IPS-11a (cell line): ENCODE data around the gene KIAA1755.

Experiments used
- H3K4me3 ChIP-seq: one replicate; pipeline ENCODE4 v1.5.1; 2013; ENCODE audit warnings: low read depth, low read length, control low read depth

The KIAA1755 gene

GRCh38 chr20:38242848-38243708 lies 17.5 kb downstream of the KIAA1755 start:
- H3K4me3 ChIP-seq: no peak overlapping the region

GRCh38 chr20:38241201-38241600 lies 19.3 kb downstream of the KIAA1755 start:
- H3K4me3 ChIP-seq: no peak overlapping the region

GRCh38 chr20:38239441-38239840 lies 21.1 kb downstream of the KIAA1755 start:
- no peak overlapping the region for H3K4me3 ChIP-seq

GRCh38 chr20:38238829-38239228 lies 21.7 kb downstream of the KIAA1755 start:
- no peak overlapping the region for H3K4me3 ChIP-seq

- H3K4me3 ChIP-seq: no peak overlapping the region
Observed at GRCh38 chr20:38237381-38237780, 23.2 kb downstream of the KIAA1755 start.

- no peak overlapping the region for H3K4me3 ChIP-seq
Observed at GRCh38 chr20:38231531-38232121, 28.9 kb downstream of the KIAA1755 start.

- H3K4me3 ChIP-seq: no peak overlapping the region
Observed at GRCh38 chr20:38230957-38231526, 29.5 kb downstream of the KIAA1755 start.

GRCh38 chr20:38230253-38230551 lies 30.3 kb downstream of the KIAA1755 start:
- H3K4me3 ChIP-seq: no peak overlapping the region

GRCh38 chr20:38229376-38230252 lies 30.9 kb downstream of the KIAA1755 start:
- H3K4me3 ChIP-seq: no peak overlapping the region

GRCh38 chr20:38228436-38228835 lies 32.1 kb downstream of the KIAA1755 start:
- H3K4me3 ChIP-seq: no peak overlapping the region

- no peak overlapping the region for H3K4me3 ChIP-seq
Observed at GRCh38 chr20:38227420-38228360, 32.8 kb downstream of the KIAA1755 start.

GRCh38 chr20:38226553-38226952 lies 34.0 kb downstream of the KIAA1755 start:
- no peak overlapping the region for H3K4me3 ChIP-seq

- no peak overlapping the region for H3K4me3 ChIP-seq
Observed at GRCh38 chr20:38225900-38226263, 34.7 kb downstream of the KIAA1755 start.

- no peak overlapping the region for H3K4me3 ChIP-seq
Observed at GRCh38 chr20:38225240-38225899, 35.2 kb downstream of the KIAA1755 start.

GRCh38 chr20:38224531-38224930 lies 36.0 kb downstream of the KIAA1755 start:
- no peak overlapping the region for H3K4me3 ChIP-seq

- H3K4me3 ChIP-seq: no peak overlapping the region
Observed at GRCh38 chr20:38223743-38224100, 36.8 kb downstream of the KIAA1755 start.

- H3K4me3 ChIP-seq: no peak overlapping the region
Observed at GRCh38 chr20:38222923-38223742, 37.4 kb downstream of the KIAA1755 start.

- no peak overlapping the region for H3K4me3 ChIP-seq
Observed at GRCh38 chr20:38222231-38222922, 38.2 kb downstream of the KIAA1755 start.
